ENCODE results near the gene WARS2.
"Not testable (repeated sequence)": the region's sequence is repeated elsewhere in the genome, so short reads cannot be mapped to it uniquely, and the experiment has no call there.

WARS2 gene

DNA sequence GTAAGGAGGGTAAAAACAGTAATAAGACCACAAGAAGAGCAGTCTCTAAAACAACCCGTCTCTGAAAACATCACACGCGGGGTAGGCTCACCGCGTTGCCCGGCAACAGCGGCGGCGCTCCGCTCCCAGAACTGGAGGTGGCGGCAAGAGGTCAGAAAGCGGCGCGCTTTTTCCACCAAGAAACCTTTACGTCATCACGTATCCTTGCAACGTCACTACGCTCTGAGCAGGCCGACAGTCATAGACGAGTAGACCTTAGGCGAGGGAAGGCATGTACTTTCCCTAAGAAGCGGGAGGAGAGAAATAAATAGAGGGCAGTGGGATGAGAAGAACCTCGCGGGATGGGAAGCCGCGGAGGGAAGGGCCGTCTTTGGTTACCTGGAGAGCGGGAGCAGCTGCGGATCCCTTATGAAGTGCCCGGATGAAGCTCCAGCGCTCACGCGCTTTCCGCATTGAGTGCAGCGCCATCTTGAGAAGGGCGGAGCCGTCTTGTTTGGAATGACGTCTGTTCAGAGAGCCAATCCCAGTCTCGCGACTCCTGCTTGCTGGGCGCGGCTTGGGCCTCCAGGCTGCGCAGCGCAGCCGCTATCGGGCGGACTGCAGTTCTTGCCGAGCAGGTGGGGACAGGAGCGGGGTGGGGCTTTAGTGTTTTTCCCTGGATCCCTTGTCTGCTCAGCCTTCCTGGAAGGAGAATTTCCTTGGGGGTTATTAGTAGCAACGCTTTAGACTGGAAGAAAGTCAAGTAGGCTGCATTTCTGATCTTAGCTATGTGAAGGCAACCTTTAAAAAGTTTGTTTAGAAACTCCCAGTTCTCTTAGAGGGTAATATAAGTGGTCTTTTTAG is at the start of gene WARS2:
Gene WARS2, minus strand, starts transcription at position 477 of the 843 bp plus-strand sequence. Its CDS starts 9 bp downstream, at position 468.
- TF ChIP-seq, protein P1, sequence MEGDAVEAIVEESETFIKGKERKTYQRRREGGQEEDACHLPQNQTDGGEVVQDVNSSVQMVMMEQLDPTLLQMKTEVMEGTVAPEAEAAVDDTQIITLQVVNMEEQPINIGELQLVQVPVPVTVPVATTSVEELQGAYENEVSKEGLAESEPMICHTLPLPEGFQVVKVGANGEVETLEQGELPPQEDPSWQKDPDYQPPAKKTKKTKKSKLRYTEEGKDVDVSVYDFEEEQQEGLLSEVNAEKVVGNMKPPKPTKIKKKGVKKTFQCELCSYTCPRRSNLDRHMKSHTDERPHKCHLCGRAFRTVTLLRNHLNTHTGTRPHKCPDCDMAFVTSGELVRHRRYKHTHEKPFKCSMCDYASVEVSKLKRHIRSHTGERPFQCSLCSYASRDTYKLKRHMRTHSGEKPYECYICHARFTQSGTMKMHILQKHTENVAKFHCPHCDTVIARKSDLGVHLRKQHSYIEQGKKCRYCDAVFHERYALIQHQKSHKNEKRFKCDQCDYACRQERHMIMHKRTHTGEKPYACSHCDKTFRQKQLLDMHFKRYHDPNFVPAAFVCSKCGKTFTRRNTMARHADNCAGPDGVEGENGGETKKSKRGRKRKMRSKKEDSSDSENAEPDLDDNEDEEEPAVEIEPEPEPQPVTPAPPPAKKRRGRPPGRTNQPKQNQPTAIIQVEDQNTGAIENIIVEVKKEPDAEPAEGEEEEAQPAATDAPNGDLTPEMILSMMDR (IDR thresholded peaks at IDR 0.05), result no peak
- no peak for TF ChIP-seq ZFX (IDR thresholded peaks at IDR 0.05; ENCODE audit: borderline replicate concordance)
- H3K27ac ChIP-seq, result peak within 1 kb of the TSS; percentile 95

DNA sequence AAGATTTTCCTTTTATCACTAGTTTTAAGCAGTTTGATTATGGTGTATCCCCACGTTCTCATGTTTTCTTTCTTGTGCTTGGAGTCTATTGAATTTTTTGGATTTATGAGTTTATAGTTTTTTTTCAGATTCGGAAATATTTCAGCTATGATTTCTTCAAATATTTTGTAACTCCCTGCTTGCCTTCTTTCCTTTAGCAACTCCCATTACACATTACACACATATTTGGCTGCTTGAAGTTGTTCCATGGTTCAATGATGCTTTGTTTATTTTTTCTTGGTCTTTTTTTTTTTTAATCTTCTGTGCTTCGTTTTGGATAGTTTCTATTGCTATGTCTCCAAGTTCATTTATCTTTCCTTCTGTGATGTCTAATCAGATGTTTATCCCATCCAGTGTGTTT is 48.5 kb upstream of the WARS2 start:
- TF ChIP-seq, protein P1 (IDR thresholded peaks at IDR 0.05), result no peak
- TF ChIP-seq ZFX (IDR thresholded peaks at IDR 0.05; ENCODE audit: borderline replicate concordance), result no peak
- H3K27ac ChIP-seq, result no peak overlapping the region

DNA sequence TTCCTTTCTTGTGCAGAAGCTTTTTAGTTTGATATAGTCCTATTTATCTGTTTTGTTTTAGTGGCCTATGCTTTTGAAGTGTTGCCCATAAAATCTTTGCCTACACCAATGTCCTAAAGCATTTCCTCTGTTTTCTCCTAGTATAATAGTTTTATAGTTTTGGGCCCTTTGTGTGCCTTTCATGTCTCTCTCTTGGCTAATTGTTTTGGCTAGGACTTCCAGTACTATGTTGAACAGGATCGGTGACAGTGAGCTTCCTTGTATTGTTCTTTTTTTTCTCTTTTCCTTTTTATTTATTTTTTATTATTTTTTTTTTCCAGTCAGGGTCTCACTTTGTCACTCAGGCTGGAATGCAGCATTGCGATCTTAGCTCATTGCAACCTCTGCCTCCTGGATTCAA is 47.0 kb upstream of the WARS2 start:
- no peak overlapping the region for H3K27ac ChIP-seq
- no peak for TF ChIP-seq ZFX (IDR thresholded peaks at IDR 0.05; ENCODE audit: borderline replicate concordance)
- TF ChIP-seq, protein P1 (IDR thresholded peaks at IDR 0.05), result no peak

DNA sequence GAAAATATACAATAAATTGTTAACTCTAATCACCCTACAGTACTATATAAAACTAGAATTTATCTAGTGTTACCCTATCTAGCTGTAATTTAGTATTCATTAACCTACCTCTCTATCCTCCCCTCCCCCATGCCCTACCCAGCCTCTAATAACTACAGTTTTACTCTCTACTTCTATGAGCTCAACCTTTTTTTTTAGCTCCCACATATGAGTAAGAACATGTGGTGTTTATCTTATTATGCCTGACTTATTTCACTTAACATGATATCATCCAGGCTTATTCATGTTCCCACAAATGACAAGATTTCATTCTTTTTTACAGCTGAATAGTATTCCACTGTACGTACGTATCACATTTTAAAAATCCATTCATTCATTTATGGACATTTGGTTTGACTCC is 46.0 kb upstream of the WARS2 start:
- no peak for TF ChIP-seq ZFX (IDR thresholded peaks at IDR 0.05; ENCODE audit: borderline replicate concordance)
- TF ChIP-seq, protein P1 (IDR thresholded peaks at IDR 0.05), result no peak
- H3K27ac ChIP-seq, result no peak overlapping the region

DNA sequence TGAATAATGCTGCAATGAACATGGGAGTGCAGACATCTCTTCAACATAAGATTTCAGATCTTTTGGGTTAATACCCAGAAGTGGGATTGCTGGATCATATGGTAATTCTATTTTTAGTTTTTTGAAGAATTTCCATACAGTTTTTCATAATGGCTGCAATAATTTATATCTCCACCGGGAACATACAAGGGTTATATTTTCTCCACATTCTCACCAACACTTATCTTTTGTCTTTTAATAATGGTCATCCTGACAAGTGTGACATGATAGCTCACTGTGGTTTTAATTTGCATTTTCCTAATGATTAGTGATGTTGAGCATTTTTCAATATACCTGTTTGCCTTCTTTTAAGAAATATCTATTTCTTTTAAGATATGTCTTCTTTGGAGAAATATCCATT is 44.5 kb upstream of the WARS2 start:
- TF ChIP-seq ZFX (IDR thresholded peaks at IDR 0.05; ENCODE audit: borderline replicate concordance), result no peak
- TF ChIP-seq, protein P1 (IDR thresholded peaks at IDR 0.05), result no peak
- H3K27ac ChIP-seq, result no peak overlapping the region

DNA sequence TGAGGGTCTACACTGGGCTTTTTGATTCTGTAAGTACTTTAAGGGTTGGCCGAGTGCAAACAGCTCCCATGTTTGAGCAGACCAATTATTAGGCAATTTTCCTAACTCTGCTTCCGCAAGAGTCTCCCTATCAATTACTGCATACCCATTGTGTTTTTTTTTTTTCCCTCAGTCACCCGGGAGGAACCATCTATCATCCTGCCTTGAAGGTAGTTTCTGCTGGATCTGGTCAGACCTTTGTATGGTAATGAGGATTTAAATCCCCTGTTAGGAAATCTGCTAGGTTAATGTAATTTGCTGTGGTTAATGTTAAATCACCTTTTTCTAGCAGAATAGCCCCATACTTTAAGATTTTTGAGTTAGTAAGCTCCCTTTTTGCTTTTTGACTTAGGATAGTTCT is 40.8 kb upstream of the WARS2 start:
- TF ChIP-seq ZFX (IDR thresholded peaks at IDR 0.05; ENCODE audit: borderline replicate concordance), result no peak
- TF ChIP-seq, protein P1 (IDR thresholded peaks at IDR 0.05), result no peak
- no peak overlapping the region for H3K27ac ChIP-seq

DNA sequence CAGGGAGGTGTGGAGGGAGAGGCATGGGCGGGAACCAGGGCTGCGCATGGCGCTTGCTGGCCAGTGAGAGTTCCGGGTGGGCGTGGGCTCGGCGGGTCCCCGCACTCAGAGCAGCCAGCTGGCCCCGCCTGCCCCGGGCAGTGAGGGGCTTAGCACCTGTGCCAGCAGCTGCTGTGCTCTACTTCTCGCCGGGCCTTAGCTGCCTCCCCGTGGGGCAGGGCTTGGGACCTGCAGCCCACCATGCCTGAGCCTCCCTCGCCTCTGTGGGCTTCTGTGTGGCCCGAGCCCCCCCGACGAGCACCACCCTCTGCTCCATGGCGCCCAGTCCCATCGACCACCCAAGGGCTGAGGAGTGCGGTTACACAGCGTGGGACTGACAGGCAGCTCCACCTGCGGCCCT is 38.6 kb upstream of the WARS2 start:
- no peak overlapping the region for H3K27ac ChIP-seq
- TF ChIP-seq, protein P1 (IDR thresholded peaks at IDR 0.05), result no peak
- no peak for TF ChIP-seq ZFX (IDR thresholded peaks at IDR 0.05; ENCODE audit: borderline replicate concordance)

DNA sequence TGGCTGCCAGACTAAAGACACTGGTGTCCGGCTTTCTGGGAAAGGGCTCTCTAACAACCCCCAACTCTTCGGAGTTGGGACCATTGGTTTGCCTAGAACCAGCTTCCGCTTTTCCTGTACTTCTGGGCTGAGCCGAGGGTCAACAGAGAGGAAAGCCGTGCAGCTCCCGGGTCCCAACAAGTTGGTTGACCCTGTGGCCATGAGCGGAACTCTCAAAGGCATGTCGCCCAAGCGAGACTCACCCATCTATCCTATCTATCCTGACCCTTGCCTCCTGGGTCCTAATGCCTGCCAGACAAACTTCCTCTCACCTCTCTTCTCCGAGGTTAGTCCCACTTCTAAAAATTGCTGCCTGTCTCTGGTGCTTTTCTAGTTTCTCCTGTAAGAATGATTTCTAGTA is 32.5 kb upstream of the WARS2 start:
- not testable (repeated sequence) for H3K27ac ChIP-seq

DNA sequence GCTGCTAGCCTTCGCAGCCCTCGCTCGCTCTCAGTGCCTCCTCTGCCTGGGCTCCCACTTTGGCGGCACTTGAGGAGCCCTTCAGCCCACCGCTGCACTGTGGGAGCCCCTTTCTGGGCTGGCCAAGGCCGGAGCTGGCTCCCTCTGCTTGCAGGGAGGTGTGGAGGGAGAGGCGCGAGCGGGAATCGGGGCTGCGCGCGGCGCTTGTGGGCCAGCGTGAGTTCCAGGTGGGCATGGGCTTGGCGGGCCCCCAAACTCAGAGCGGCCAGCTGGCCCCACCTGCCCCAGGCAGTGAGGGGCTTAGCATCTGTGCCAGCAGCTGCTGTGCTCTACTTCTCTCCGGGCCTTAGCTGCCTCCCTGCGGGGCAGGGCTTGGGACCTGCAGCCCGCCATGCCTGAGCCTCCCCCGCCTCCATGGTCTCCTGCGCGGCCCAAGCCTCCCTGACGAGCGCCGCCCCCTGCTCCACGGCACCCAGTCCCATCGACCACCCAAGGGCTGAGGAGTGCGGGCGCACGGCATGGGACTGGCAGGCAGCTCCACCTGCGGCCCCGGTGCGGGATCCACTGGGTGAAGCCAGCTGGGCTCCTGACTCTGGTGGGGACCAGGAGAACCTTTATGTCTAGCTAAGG is 31.0 kb upstream of the WARS2 start:
- not testable (repeated sequence) for H3K27ac ChIP-seq
